ENCODE measurements around the gene ARL5C.

Gene ARL5C

DNA sequence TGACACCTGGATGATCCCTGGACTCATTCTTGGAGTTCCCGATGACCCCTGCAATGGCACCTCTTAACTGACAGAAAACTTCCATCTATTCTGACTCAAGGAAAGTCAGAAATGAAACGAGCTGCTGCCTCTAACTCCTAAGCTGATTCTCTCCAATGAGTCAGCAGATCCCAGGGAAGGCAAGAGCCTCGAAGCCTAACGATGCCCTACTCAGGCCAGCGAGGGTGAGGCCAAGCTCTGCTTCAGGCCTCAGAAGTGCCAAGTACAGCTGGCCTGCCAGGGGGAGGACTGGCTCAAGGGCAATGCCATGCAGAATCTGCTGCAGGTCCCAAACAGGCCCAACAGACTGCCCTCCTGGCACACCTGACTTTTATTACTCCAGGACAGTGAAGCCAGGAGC lies 50.8 kb downstream of the ARL5C start:
- Histone ChIP-seq H3K4me3 (ENCODE audit: low read length) (no peak overlapping the region), H3K27ac (ENCODE audit: low read depth, low read length) (no peak overlapping the region), H3K9me2 (replicated peaks; ENCODE audit: control insufficient read depth, low read length) (no peaks in the 10 kb centered on the region), H3K4me2 (ENCODE audit: low read length) (no peak overlapping the region), H3F3A (ENCODE audit: control insufficient read depth, insufficient read depth) (peaks cover 14% of the 10 kb centered on the region), H3K4me1 (ENCODE audit: control insufficient read depth, low read length) (peaks cover 27% of the 10 kb centered on the region), H3K79me2 (ENCODE audit: control insufficient read depth, low read length) (no peaks in the 10 kb centered on the region), H4K20me1 (ENCODE audit: control insufficient read depth, insufficient read depth, low read depth, low read length) (no peaks in the 10 kb centered on the region), H3K9me3 (ENCODE audit: control insufficient read depth, insufficient read depth, low read length) (no peaks in the 10 kb centered on the region; the same call in 1 of the 2 replicates), H3K36me3 (ENCODE audit: control insufficient read depth, low read length) (no peaks in the 10 kb centered on the region), H3K27me3 (ENCODE audit: control insufficient read depth, low read length) (no peaks in the 10 kb centered on the region)
- TF ChIP-seq EZH2phosphoT487 (IDR thresholded peaks at IDR 0.05; ENCODE audit: borderline replicate concordance, low read length): no peak
- TF ChIP-seq, protein P1, sequence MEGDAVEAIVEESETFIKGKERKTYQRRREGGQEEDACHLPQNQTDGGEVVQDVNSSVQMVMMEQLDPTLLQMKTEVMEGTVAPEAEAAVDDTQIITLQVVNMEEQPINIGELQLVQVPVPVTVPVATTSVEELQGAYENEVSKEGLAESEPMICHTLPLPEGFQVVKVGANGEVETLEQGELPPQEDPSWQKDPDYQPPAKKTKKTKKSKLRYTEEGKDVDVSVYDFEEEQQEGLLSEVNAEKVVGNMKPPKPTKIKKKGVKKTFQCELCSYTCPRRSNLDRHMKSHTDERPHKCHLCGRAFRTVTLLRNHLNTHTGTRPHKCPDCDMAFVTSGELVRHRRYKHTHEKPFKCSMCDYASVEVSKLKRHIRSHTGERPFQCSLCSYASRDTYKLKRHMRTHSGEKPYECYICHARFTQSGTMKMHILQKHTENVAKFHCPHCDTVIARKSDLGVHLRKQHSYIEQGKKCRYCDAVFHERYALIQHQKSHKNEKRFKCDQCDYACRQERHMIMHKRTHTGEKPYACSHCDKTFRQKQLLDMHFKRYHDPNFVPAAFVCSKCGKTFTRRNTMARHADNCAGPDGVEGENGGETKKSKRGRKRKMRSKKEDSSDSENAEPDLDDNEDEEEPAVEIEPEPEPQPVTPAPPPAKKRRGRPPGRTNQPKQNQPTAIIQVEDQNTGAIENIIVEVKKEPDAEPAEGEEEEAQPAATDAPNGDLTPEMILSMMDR (IDR thresholded peaks at IDR 0.05; ENCODE audit: low read depth, low read length, poor library complexity, severe bottlenecking): no peak

DNA sequence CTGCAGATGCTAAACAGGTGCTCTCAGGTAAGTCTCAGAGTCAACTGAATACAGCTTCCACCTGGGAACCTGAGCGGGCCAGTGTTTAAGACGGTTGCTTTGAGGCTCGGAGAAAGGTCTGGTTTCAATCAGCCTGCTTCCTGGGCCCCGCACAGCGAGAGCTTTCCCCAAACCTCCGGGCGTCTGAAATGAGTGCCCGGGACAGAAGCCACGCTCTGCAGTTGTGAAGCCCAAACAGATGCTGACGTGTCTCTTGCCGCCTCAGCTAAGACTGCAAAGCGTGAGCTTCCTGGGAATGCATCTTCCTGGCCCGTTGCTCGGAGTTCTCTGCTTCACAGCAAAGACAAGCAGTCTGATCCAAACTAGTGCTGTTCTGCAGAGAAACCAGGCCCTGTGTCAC lies 51.2 kb downstream of the ARL5C start:
- Histone ChIP-seq H3K79me2 (ENCODE audit: control insufficient read depth, low read length) (no peaks in the 10 kb centered on the region), H3K4me3 (ENCODE audit: low read length) (no peak overlapping the region), H4K20me1 (ENCODE audit: control insufficient read depth, insufficient read depth, low read depth, low read length) (no peaks in the 10 kb centered on the region), H3K27ac (ENCODE audit: low read depth, low read length) (no peak overlapping the region), H3K27me3 (ENCODE audit: control insufficient read depth, low read length) (no peaks in the 10 kb centered on the region), H3K9me3 (ENCODE audit: control insufficient read depth, insufficient read depth, low read length) (no peaks in the 10 kb centered on the region; the same call in 1 of the 2 replicates), H3K4me1 (ENCODE audit: control insufficient read depth, low read length) (peaks cover 23% of the 10 kb centered on the region), H3K36me3 (ENCODE audit: control insufficient read depth, low read length) (no peaks in the 10 kb centered on the region), H3F3A (ENCODE audit: control insufficient read depth, insufficient read depth) (peaks cover 13% of the 10 kb centered on the region), H3K4me2 (ENCODE audit: low read length) (no peak overlapping the region), H3K9me2 (replicated peaks; ENCODE audit: control insufficient read depth, low read length) (no peaks in the 10 kb centered on the region)
- no peak for TF ChIP-seq EZH2phosphoT487 (IDR thresholded peaks at IDR 0.05; ENCODE audit: borderline replicate concordance, low read length)

DNA sequence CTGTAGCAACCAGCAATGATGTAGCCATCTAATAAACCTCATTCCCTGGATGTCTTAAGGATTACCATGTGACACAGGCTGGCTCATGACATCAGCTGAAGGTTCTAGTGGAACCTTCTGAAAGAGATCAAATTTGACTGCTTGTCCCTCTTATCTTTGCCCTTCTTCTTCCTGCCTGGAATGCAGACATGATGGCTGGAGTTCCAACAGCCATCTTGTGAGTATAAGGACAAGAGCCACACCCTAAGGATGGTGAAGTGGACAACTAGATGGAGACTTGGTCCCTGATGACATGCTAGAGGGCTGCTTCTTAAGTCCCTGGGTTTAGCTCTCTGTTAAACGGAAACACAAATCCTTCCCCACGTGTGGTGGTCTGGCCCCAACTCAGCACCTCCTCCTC lies 52.1 kb downstream of the ARL5C start:
- no peaks in the 10 kb centered on the region; the same call in 1 of the 2 replicates for H3K9me3 ChIP-seq (ENCODE audit: control insufficient read depth, insufficient read depth, low read length)
- peaks cover 5% of the 10 kb centered on the region for H3F3A ChIP-seq (ENCODE audit: control insufficient read depth, insufficient read depth)
- no peaks in the 10 kb centered on the region for H3K27me3 ChIP-seq (ENCODE audit: control insufficient read depth, low read length)
- H3K4me3 ChIP-seq (ENCODE audit: low read length): no peak overlapping the region
- H3K4me2 ChIP-seq (ENCODE audit: low read length): no peak overlapping the region
- no peaks in the 10 kb centered on the region for H3K79me2 ChIP-seq (ENCODE audit: control insufficient read depth, low read length)
- no peak overlapping the region for H3K27ac ChIP-seq (ENCODE audit: low read depth, low read length)
- H3K36me3 ChIP-seq (ENCODE audit: control insufficient read depth, low read length): no peaks in the 10 kb centered on the region
- H3K9me2 ChIP-seq (replicated peaks; ENCODE audit: control insufficient read depth, low read length): no peaks in the 10 kb centered on the region
- peaks cover 14% of the 10 kb centered on the region for H3K4me1 ChIP-seq (ENCODE audit: control insufficient read depth, low read length)
- no peaks in the 10 kb centered on the region for H4K20me1 ChIP-seq (ENCODE audit: control insufficient read depth, insufficient read depth, low read depth, low read length)
- TF ChIP-seq, protein P1 (IDR thresholded peaks at IDR 0.05; ENCODE audit: low read depth, low read length, poor library complexity, severe bottlenecking): no peak
- no peak for TF ChIP-seq EZH2phosphoT487 (IDR thresholded peaks at IDR 0.05; ENCODE audit: borderline replicate concordance, low read length)

DNA sequence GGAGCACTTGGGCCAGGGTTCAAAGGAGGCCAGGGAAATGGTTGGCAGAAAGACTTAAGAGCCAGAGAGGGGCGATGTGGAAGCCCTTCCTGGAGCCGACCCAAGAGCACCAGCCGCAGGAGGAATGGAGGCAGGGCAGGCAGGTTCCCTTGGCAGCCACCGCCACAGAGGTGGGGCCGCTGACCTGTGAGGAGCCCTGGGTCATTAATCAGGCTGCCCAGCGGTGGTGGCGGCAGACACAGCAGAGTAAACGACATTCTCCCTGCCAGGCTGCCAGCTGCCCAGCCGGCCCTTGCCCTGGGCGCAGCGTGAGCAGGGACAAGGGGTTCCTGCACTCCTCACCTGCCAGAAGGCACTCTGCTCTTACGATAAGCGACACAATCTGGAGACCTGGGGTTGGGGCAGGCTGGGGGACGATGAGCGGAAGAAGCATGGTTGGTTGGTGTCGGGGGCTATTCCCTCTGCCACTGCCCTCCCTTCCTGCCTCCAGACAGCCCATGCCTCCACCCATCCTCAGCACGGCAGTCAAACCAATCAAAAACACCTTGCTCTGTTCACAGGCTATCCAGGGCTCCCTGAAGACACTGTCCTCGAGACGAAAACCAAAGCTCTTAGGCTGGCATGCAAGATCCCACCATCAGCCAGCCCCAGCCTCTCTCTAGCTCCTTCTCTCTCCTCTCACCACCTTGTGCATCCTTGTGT lies 55.4 kb downstream of the ARL5C start:
- Histone ChIP-seq H4K20me1 (ENCODE audit: control insufficient read depth, insufficient read depth, low read depth, low read length) (no peaks in the 10 kb centered on the region), H3K27me3 (ENCODE audit: control insufficient read depth, low read length) (peaks cover 16% of the 10 kb centered on the region), H3K4me1 (ENCODE audit: control insufficient read depth, low read length) (peaks cover 2% of the 10 kb centered on the region; the same call in 1 of the 2 replicates), H3K79me2 (ENCODE audit: control insufficient read depth, low read length) (no peaks in the 10 kb centered on the region), H3K36me3 (ENCODE audit: control insufficient read depth, low read length) (no peaks in the 10 kb centered on the region), H3K27ac (ENCODE audit: low read depth, low read length) (no peak overlapping the region), H3K4me3 (ENCODE audit: low read length) (no peak overlapping the region), H3F3A (ENCODE audit: control insufficient read depth, insufficient read depth) (no peaks in the 10 kb centered on the region), H3K9me3 (ENCODE audit: control insufficient read depth, insufficient read depth, low read length) (no peaks in the 10 kb centered on the region), H3K4me2 (ENCODE audit: low read length) (no peak overlapping the region), H3K9me2 (replicated peaks; ENCODE audit: control insufficient read depth, low read length) (no peaks in the 10 kb centered on the region)
- TF ChIP-seq EZH2phosphoT487 (IDR thresholded peaks at IDR 0.05; ENCODE audit: borderline replicate concordance, low read length): no peak
- TF ChIP-seq, protein P1 (IDR thresholded peaks at IDR 0.05; ENCODE audit: low read depth, low read length, poor library complexity, severe bottlenecking): no peak

All from DOHH2 (cell line).